ENCODE measurements around the gene TSLP. TPM values are rescaled to one million over a fixed set of nuclear protein-coding genes. Genes with fewer than 3 reads are reported as not detected.

Gene TSLP
- total RNA-seq, 1 experiment from 2014 or later: 1.3 TPM

DNA sequence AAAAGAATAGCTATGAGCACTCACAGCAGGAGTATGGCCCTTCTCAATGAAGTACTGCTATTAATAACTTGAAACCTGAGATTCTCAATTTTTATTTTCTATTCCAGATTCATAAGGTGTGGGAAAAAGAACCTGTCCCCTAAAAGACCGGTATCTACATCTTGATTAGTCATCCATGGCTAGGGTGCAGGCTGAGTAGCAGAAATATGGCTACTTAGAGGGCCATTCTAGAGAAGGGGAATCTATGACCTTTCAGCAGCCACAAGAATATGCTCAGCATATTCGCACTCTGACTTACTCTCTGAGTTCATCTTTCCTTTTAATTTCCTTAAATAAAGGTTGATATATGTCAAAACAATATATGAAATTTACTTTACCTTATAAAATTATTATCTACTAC, 48.3 kb downstream of the TSLP start:
- Histone ChIP-seq H3K9me3 (ENCODE audit: low read depth, low read length, poor library complexity, severe bottlenecking) (no peaks in the 10 kb centered on the region), H3K27me3 (replicated peaks; ENCODE audit: insufficient read depth, low read depth, low read length, poor library complexity) (no peaks in the 10 kb centered on the region), H3K36me3 (ENCODE audit: insufficient read depth, low read length, poor library complexity, severe bottlenecking) (peaks cover 64% of the 10 kb centered on the region), H3K4me3 (ENCODE audit: low read depth, low read length, poor library complexity, severe bottlenecking) (no peak overlapping the region), H3K27ac (ENCODE audit: low read depth, low read length, poor library complexity, severe bottlenecking) (no peak overlapping the region), H3K4me1 (ENCODE audit: insufficient read depth, low read length, poor library complexity, severe bottlenecking) (no peaks in the 10 kb centered on the region)
- ChIA-PET CTCF (no interaction called here), POLR2A (ENCODE audit: low non-redundant PET) (no interaction called here)
- DNase-seq (ENCODE audit: low spot score): no peak
- no TSS peak for BruUV-seq (replicated peaks)
- intact Hi-C loops (cut with micrococcal nuclease; ENCODE audit: unreplicated experiment): no loop called here
- TF ChIP-seq EZH2 (IDR thresholded peaks at IDR 0.05; ENCODE audit: borderline replicate concordance, low read depth, low read length, poor library complexity, severe bottlenecking): no peak

DNA sequence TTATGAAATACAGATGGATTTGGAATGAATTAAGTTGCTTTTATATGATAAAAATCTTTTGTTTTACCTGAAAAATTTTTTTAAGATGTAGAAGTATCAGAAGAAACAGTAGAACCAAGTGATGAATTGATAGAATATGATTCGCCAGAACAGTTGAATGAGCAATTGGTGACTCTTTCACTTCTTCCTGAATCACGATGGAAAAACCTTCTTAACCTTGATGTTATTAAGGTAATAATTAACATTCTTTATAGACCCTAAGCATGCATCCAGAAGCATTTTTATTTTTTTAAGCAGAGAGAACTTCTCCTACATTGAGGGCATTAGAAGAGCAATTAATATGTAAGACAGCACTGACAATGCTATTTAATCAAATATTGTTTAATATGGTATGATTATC, 49.4 kb downstream of the TSLP start:
- peaks cover 65% of the 10 kb centered on the region for H3K36me3 ChIP-seq (ENCODE audit: insufficient read depth, low read length, poor library complexity, severe bottlenecking)
- H3K4me1 ChIP-seq (ENCODE audit: insufficient read depth, low read length, poor library complexity, severe bottlenecking): no peaks in the 10 kb centered on the region
- CTCF ChIA-PET: no interaction called here

DNA sequence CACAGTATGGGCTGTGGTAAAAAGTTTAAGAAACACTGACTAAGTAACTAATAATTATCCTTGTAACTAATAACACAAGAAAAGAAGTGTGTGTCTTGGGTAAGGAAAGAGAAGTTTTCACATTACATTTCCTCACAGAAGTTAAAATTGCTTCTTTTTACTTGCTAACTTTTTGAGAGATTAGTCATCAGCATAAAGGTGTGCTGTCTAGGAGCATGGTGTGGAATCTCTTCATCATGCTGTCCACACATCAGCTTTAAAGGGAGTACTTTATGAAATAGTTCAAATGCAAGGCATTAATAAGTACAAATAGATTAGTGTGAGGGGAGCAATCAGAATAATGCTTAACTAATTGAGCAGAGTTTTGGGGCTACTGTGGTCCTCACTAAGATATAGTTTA, 50.4 kb downstream of the TSLP start:
- Histone ChIP-seq H3K4me3 (ENCODE audit: low read depth, low read length, poor library complexity, severe bottlenecking) (no peak overlapping the region), H3K9me3 (ENCODE audit: low read depth, low read length, poor library complexity, severe bottlenecking) (no peaks in the 10 kb centered on the region), H3K4me1 (ENCODE audit: insufficient read depth, low read length, poor library complexity, severe bottlenecking) (no peaks in the 10 kb centered on the region), H3K27ac (ENCODE audit: low read depth, low read length, poor library complexity, severe bottlenecking) (no peak overlapping the region), H3K36me3 (ENCODE audit: insufficient read depth, low read length, poor library complexity, severe bottlenecking) (peaks cover 75% of the 10 kb centered on the region), H3K27me3 (replicated peaks; ENCODE audit: insufficient read depth, low read depth, low read length, poor library complexity) (no peaks in the 10 kb centered on the region)
- ChIA-PET CTCF (no interaction called here), POLR2A (ENCODE audit: low non-redundant PET) (no interaction called here)
- intact Hi-C loops (cut with micrococcal nuclease; ENCODE audit: unreplicated experiment): no loop called here
- DNase-seq (ENCODE audit: low spot score): no peak
- no TSS peak for BruUV-seq (replicated peaks)
- TF ChIP-seq, protein P1, sequence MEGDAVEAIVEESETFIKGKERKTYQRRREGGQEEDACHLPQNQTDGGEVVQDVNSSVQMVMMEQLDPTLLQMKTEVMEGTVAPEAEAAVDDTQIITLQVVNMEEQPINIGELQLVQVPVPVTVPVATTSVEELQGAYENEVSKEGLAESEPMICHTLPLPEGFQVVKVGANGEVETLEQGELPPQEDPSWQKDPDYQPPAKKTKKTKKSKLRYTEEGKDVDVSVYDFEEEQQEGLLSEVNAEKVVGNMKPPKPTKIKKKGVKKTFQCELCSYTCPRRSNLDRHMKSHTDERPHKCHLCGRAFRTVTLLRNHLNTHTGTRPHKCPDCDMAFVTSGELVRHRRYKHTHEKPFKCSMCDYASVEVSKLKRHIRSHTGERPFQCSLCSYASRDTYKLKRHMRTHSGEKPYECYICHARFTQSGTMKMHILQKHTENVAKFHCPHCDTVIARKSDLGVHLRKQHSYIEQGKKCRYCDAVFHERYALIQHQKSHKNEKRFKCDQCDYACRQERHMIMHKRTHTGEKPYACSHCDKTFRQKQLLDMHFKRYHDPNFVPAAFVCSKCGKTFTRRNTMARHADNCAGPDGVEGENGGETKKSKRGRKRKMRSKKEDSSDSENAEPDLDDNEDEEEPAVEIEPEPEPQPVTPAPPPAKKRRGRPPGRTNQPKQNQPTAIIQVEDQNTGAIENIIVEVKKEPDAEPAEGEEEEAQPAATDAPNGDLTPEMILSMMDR (conservative IDR thresholded peaks at IDR 0.05; ENCODE audit: low read depth, low read length): no peak
- TF ChIP-seq EZH2 (IDR thresholded peaks at IDR 0.05; ENCODE audit: borderline replicate concordance, low read depth, low read length, poor library complexity, severe bottlenecking): no peak

More for the DNA sequence above, 49.4 kb downstream of the TSLP start:
- intact Hi-C loops (cut with micrococcal nuclease; ENCODE audit: unreplicated experiment): no loop called here
- POLR2A ChIA-PET (ENCODE audit: low non-redundant PET): no interaction called here
- Histone ChIP-seq H3K27ac (ENCODE audit: low read depth, low read length, poor library complexity, severe bottlenecking) (no peak overlapping the region), H3K4me3 (ENCODE audit: low read depth, low read length, poor library complexity, severe bottlenecking) (no peak overlapping the region), H3K27me3 (replicated peaks; ENCODE audit: insufficient read depth, low read depth, low read length, poor library complexity) (no peaks in the 10 kb centered on the region), H3K9me3 (ENCODE audit: low read depth, low read length, poor library complexity, severe bottlenecking) (no peaks in the 10 kb centered on the region)
- DNase-seq (ENCODE audit: low spot score): no peak
- no TSS peak for BruUV-seq (replicated peaks)
- TF ChIP-seq, protein P1 (conservative IDR thresholded peaks at IDR 0.05; ENCODE audit: low read depth, low read length): no peak
- TF ChIP-seq EZH2 (IDR thresholded peaks at IDR 0.05; ENCODE audit: borderline replicate concordance, low read depth, low read length, poor library complexity, severe bottlenecking): no peak

DNA sequence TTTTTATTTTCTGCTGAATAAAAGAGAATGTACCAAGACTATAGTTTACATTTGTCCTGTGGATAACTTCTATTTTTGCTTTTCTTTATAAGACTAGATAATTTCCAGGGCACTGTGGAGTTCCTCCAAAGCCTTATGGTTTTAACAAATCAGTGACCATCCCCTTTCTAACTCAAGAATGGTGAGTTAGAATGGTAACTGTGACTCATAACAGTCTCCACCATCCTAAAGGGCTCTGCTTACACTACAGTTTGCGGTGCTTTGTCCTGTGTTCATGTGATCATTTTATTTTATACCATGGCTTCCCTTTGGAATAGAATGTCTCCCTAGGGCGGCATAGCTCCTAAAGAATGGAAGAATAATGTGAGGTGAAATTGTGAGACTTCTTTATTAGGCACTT, 50.9 kb downstream of the TSLP start:
- Histone ChIP-seq H3K4me1 (ENCODE audit: insufficient read depth, low read length, poor library complexity, severe bottlenecking) (no peaks in the 10 kb centered on the region), H3K36me3 (ENCODE audit: insufficient read depth, low read length, poor library complexity, severe bottlenecking) (peaks cover 79% of the 10 kb centered on the region), H3K9me3 (ENCODE audit: low read depth, low read length, poor library complexity, severe bottlenecking) (no peaks in the 10 kb centered on the region), H3K4me3 (ENCODE audit: low read depth, low read length, poor library complexity, severe bottlenecking) (no peak overlapping the region), H3K27ac (ENCODE audit: low read depth, low read length, poor library complexity, severe bottlenecking) (no peak overlapping the region), H3K27me3 (replicated peaks; ENCODE audit: insufficient read depth, low read depth, low read length, poor library complexity) (no peaks in the 10 kb centered on the region)
- BruUV-seq (replicated peaks): no TSS peak
- no peak for TF ChIP-seq EZH2 (IDR thresholded peaks at IDR 0.05; ENCODE audit: borderline replicate concordance, low read depth, low read length, poor library complexity, severe bottlenecking)
- TF ChIP-seq, protein P1 (conservative IDR thresholded peaks at IDR 0.05; ENCODE audit: low read depth, low read length): no peak
- intact Hi-C loops (cut with micrococcal nuclease; ENCODE audit: unreplicated experiment): no loop called here
- POLR2A ChIA-PET (ENCODE audit: low non-redundant PET): no interaction called here
- CTCF ChIA-PET: no interaction called here
- DNase-seq (ENCODE audit: low spot score): no peak

Data from A673 (cell line).